ENCODE results near the gene MARCKS. TPM values are rescaled to one million over a fixed set of nuclear protein-coding genes. Genes with fewer than 3 reads are reported as not detected.

MARCKS gene
- total RNA-seq, 1 donor from 2014 or later: 163 TPM

- Mint-ChIP-seq H3K27ac (no peak overlapping the region), H3K27me3 (ENCODE audit: insufficient read depth, low read depth) (peaks cover 2% of the 10 kb centered on the region), H3K4me3 (no peak overlapping the region), H3K9me3 (peaks cover 10% of the 10 kb centered on the region), H3K36me3 (peaks cover 3% of the 10 kb centered on the region), H3K4me1 (peaks cover 6% of the 10 kb centered on the region)
- Histone ChIP-seq H3K27ac (no peak overlapping the region), H3K79me2 (ENCODE audit: low read depth) (no peaks in the 10 kb centered on the region), H3K4me2 (no peak overlapping the region), H3F3A (ENCODE audit: low read depth) (no peaks in the 10 kb centered on the region), H3K4me3 (no peak overlapping the region), H3K9me3 (ENCODE audit: low read depth) (no peaks in the 10 kb centered on the region), H3K36me3 (no peaks in the 10 kb centered on the region), H3K4me1 (no peaks in the 10 kb centered on the region), H4K20me1 (ENCODE audit: low read depth) (no peaks in the 10 kb centered on the region), H2AFZ (replicated peaks) (peak overlapping the region; percentile 63), H3K9ac (no peak overlapping the region), H3K27me3 (no peaks in the 10 kb centered on the region)
- TF ChIP-seq CTCF (IDR thresholded peaks at IDR 0.05): no peak
- no peak for TF ChIP-seq EZH2phosphoT487 (IDR thresholded peaks at IDR 0.05)
- TF ChIP-seq EZH2 (IDR thresholded peaks at IDR 0.05): no peak
- DNase-seq (ENCODE audit: low spot score): no peak
Observed at GRCh38 chr6:113903666-113904330, 46.7 kb downstream of the MARCKS start.

GRCh38 chr6:113907102-113907815 is 50.1 kb downstream of the MARCKS start:
- H3K4me1 Mint-ChIP-seq: peaks cover 10% of the 10 kb centered on the region
- Histone ChIP-seq H4K20me1 (ENCODE audit: low read depth) (no peaks in the 10 kb centered on the region), H3K36me3 (no peaks in the 10 kb centered on the region), H3K9me3 (ENCODE audit: low read depth) (no peaks in the 10 kb centered on the region), H3K27ac (no peak overlapping the region), H3K4me1 (no peaks in the 10 kb centered on the region), H3K4me2 (no peak overlapping the region), H2AFZ (replicated peaks) (no peak overlapping the region), H3K79me2 (ENCODE audit: low read depth) (no peaks in the 10 kb centered on the region), H3K27me3 (no peaks in the 10 kb centered on the region), H3K9ac (no peak overlapping the region), H3F3A (ENCODE audit: low read depth) (no peaks in the 10 kb centered on the region), H3K4me3 (no peak overlapping the region)
- H3K27me3 Mint-ChIP-seq (ENCODE audit: insufficient read depth, low read depth): peaks cover 2% of the 10 kb centered on the region
- DNase-seq (ENCODE audit: low spot score): no peak
- no peak overlapping the region for H3K27ac Mint-ChIP-seq
- TF ChIP-seq EZH2phosphoT487 (IDR thresholded peaks at IDR 0.05) (no peak), EZH2 (IDR thresholded peaks at IDR 0.05) (no peak), CTCF (IDR thresholded peaks at IDR 0.05) (no peak)
- H3K9me3 Mint-ChIP-seq: peaks cover 5% of the 10 kb centered on the region
- no peak overlapping the region for H3K4me3 Mint-ChIP-seq
- H3K36me3 Mint-ChIP-seq: peaks cover 3% of the 10 kb centered on the region

GRCh38 chr6:113908801-113909200 is 51.7 kb downstream of the MARCKS start:
- H3K27me3 Mint-ChIP-seq (ENCODE audit: insufficient read depth, low read depth): peaks cover 2% of the 10 kb centered on the region
- no peaks in the 10 kb centered on the region for H3K79me2 ChIP-seq (ENCODE audit: low read depth)
- DNase-seq (ENCODE audit: low spot score): no peak
- no peak for TF ChIP-seq EZH2 (IDR thresholded peaks at IDR 0.05)
- H3K36me3 Mint-ChIP-seq: peaks cover 3% of the 10 kb centered on the region
- H3F3A ChIP-seq (ENCODE audit: low read depth): no peaks in the 10 kb centered on the region
- no peak overlapping the region for H3K9ac ChIP-seq
- no peaks in the 10 kb centered on the region for H3K4me1 ChIP-seq
- peaks cover 10% of the 10 kb centered on the region for H3K4me1 Mint-ChIP-seq
- H3K9me3 Mint-ChIP-seq: peaks cover 5% of the 10 kb centered on the region
- H3K4me3 Mint-ChIP-seq: no peak overlapping the region
- no peak overlapping the region for H3K27ac Mint-ChIP-seq
- no peak overlapping the region for H3K27ac ChIP-seq
- H3K9me3 ChIP-seq (ENCODE audit: low read depth): no peaks in the 10 kb centered on the region
- no peaks in the 10 kb centered on the region for H3K36me3 ChIP-seq
- H3K4me3 ChIP-seq: no peak overlapping the region
- H3K4me2 ChIP-seq: no peak overlapping the region
- no peaks in the 10 kb centered on the region for H4K20me1 ChIP-seq (ENCODE audit: low read depth)
- no peaks in the 10 kb centered on the region for H3K27me3 ChIP-seq
- no peak overlapping the region for H2AFZ ChIP-seq (replicated peaks)
